ENCODE data around the gene MUTYH.
"Not testable (repeated sequence)": the region's sequence is repeated elsewhere in the genome, so short reads cannot be mapped to it uniquely, and the experiment has no call there.

The MUTYH gene

GRCh38 chr1:45303520-45304310 is 36.5 kb downstream of the MUTYH start:
- no peaks in the 10 kb centered on the region for H3K27me3 ChIP-seq
- no peaks in the 10 kb centered on the region for H3K36me3 ChIP-seq
- peak overlapping the region; percentile 74 for H3K4me3 ChIP-seq
- peaks cover 68% of the 10 kb centered on the region for H3K4me1 ChIP-seq
- peak overlapping the region; percentile 87 for H3K9ac ChIP-seq
- no peaks in the 10 kb centered on the region for H4K20me1 ChIP-seq
- TF ChIP-seq Cebpa-rat (IDR thresholded peaks at IDR 0.05) = peak; percentile 65; the same call in 1 of the 2 replicates
- peak overlapping the region; percentile 98 for H3K4me2 ChIP-seq
- H3K27ac ChIP-seq = peak overlapping the region; percentile 91
- no peaks in the 10 kb centered on the region for H3K9me3 ChIP-seq

GRCh38 chr1:45302505-45303150 is 37.6 kb downstream of the MUTYH start:
- Histone ChIP-seq H3K27me3 (no peaks in the 10 kb centered on the region), H3K9ac (peak overlapping the region; percentile 82), H4K20me1 (no peaks in the 10 kb centered on the region), H3K4me1 (peaks cover 63% of the 10 kb centered on the region), H3K36me3 (no peaks in the 10 kb centered on the region), H3K4me2 (peak overlapping the region; percentile 85), H3K4me3 (peak overlapping the region; percentile 74), H3K9me3 (no peaks in the 10 kb centered on the region), H3K27ac (peak overlapping the region; percentile 77; the same call in 1 of the 2 replicates)
- TF ChIP-seq Cebpa-rat (IDR thresholded peaks at IDR 0.05) = no peak

GRCh38 chr1:45300669-45300997 is 39.6 kb downstream of the MUTYH start:
- Histone ChIP-seq H3K27ac (no peak overlapping the region), H3K9me3 (no peaks in the 10 kb centered on the region), H3K4me3 (no peak overlapping the region), H3K4me2 (no peak overlapping the region), H3K4me1 (peaks cover 43% of the 10 kb centered on the region), H4K20me1 (no peaks in the 10 kb centered on the region), H3K9ac (no peak overlapping the region), H3K36me3 (no peaks in the 10 kb centered on the region), H3K27me3 (no peaks in the 10 kb centered on the region)
- no peak for TF ChIP-seq Cebpa-rat (IDR thresholded peaks at IDR 0.05)

- Histone ChIP-seq H4K20me1 (no peaks in the 10 kb centered on the region), H3K27ac (no peak overlapping the region), H3K9ac (no peak overlapping the region), H3K4me1 (peaks cover 38% of the 10 kb centered on the region), H3K4me2 (no peak overlapping the region), H3K36me3 (no peaks in the 10 kb centered on the region), H3K27me3 (no peaks in the 10 kb centered on the region), H3K4me3 (no peak overlapping the region), H3K9me3 (no peaks in the 10 kb centered on the region)
- no peak for TF ChIP-seq Cebpa-rat (IDR thresholded peaks at IDR 0.05)
Measured at GRCh38 chr1:45299981-45300668, 40.1 kb downstream of the MUTYH start.

- Histone ChIP-seq H3K4me1 (peaks cover 29% of the 10 kb centered on the region), H3K4me2 (no peak overlapping the region), H3K27me3 (no peaks in the 10 kb centered on the region), H3K9me3 (no peaks in the 10 kb centered on the region), H3K9ac (no peak overlapping the region), H3K27ac (no peak overlapping the region), H4K20me1 (no peaks in the 10 kb centered on the region), H3K4me3 (no peak overlapping the region), H3K36me3 (no peaks in the 10 kb centered on the region)
- no peak for TF ChIP-seq Cebpa-rat (IDR thresholded peaks at IDR 0.05)
Measured at GRCh38 chr1:45299296-45299695, 40.9 kb downstream of the MUTYH start.

- H3K27me3 ChIP-seq = no peaks in the 10 kb centered on the region
- H4K20me1 ChIP-seq = no peaks in the 10 kb centered on the region
- TF ChIP-seq Cebpa-rat (IDR thresholded peaks at IDR 0.05) = no peak
- no peaks in the 10 kb centered on the region for H3K9me3 ChIP-seq
- H3K27ac ChIP-seq = no peak overlapping the region
- H3K36me3 ChIP-seq = no peaks in the 10 kb centered on the region
- peaks cover 24% of the 10 kb centered on the region for H3K4me1 ChIP-seq
- H3K4me2 ChIP-seq = no peak overlapping the region
- H3K9ac ChIP-seq = no peak overlapping the region
- H3K4me3 ChIP-seq = no peak overlapping the region
Measured at GRCh38 chr1:45297666-45298356, 42.4 kb downstream of the MUTYH start.

GRCh38 chr1:45291716-45292115 is 48.5 kb downstream of the MUTYH start:
- Histone ChIP-seq H3K36me3 (no peaks in the 10 kb centered on the region), H3K9me3 (no peaks in the 10 kb centered on the region), H3K27ac (no peak overlapping the region), H3K4me1 (no peaks in the 10 kb centered on the region), H3K4me2 (no peak overlapping the region), H4K20me1 (no peaks in the 10 kb centered on the region), H3K4me3 (no peak overlapping the region), H3K9ac (no peak overlapping the region), H3K27me3 (no peaks in the 10 kb centered on the region)
- TF ChIP-seq Cebpa-rat (IDR thresholded peaks at IDR 0.05) = no peak

- H3K27me3 ChIP-seq, H3K4me2 ChIP-seq, H3K9ac ChIP-seq, H3K9me3 ChIP-seq, H3K4me1 ChIP-seq, H4K20me1 ChIP-seq, H3K36me3 ChIP-seq, H3K4me3 ChIP-seq, H3K27ac ChIP-seq: not testable (repeated sequence)
Measured at GRCh38 chr1:45291002-45291401, 49.2 kb downstream of the MUTYH start.

- not testable (repeated sequence) for H3K4me1 ChIP-seq, H3K4me2 ChIP-seq, H3K9ac ChIP-seq, H3K36me3 ChIP-seq, H3K27ac ChIP-seq, H4K20me1 ChIP-seq, H3K4me3 ChIP-seq, H3K27me3 ChIP-seq
- H3K9me3 ChIP-seq = peaks cover 12% of the 10 kb centered on the region
Measured at GRCh38 chr1:45286521-45286920, 53.7 kb downstream of the MUTYH start.

- H3K9me3 ChIP-seq = peaks cover 12% of the 10 kb centered on the region
- not testable (repeated sequence) for H3K36me3 ChIP-seq, H3K4me3 ChIP-seq, H3K4me2 ChIP-seq, H3K9ac ChIP-seq, H4K20me1 ChIP-seq, H3K27ac ChIP-seq, H3K4me1 ChIP-seq, H3K27me3 ChIP-seq
Measured at GRCh38 chr1:45284858-45285257, 55.4 kb downstream of the MUTYH start.

Data from BLaER1 (cell line).